HL-60/S4 treated with retinoic acid at 250 ng/mL for 4 days and 3 days (cell line): ENCODE data around the gene ANAPC4.
"Not testable (repeated sequence)": the region's sequence is repeated elsewhere in the genome, so short reads cannot be mapped to it uniquely, and the experiment has no call there.

Source experiments
- in situ Hi-C: fragments of 300-500 bp; cut with MboI; formaldehyde crosslinking; loops from 2 replicates; pipeline ENCODE4 v1.7.0; 2022; ENCODE audit warnings: low sequenced_read_pairs

The ANAPC4 gene

DNA sequence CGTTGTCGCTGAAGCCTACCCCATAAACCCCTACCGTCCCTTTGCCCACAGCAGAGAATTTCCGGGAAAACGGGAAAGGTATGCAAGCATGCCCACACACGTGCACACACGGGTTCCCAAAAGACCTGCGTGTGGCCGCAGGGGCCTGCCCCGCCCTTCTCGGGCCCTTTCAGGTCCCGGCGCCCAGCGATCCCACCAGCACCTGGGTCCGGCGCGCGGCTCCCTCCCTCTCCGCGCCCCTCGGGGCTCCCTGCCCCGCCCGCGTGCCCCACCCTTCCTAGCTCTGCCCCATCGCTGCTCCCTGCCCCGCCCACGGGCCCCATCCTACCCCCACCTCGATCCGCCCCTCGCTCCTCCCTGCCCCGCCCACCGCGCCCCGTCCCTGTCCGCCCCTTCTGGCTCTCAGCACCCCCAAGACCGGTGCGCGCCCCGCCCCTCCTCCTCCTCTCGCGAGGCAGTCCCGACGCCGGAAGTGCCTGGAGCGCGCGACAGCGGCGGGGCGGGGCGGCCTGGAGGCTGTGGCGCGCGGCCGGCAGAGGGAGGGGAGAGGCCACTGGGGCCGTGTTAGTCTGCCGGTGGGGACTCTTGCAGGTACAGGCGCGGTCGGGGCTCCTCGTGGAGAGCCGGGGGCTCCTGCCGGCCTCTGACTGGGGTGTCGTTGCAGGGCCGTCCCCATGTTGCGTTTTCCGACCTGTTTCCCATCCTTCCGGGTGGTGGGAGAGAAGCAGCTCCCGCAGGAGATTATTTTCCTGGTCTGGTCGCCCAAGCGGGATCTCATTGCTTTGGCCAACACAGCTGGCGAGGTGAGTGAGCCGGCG, at the start of gene ANAPC4:
Gene ANAPC4 (plus strand): TSS at position 510 of the 818 bp plus-strand sequence. CDS start 165 bp downstream, at position 675.
- in situ Hi-C loops: no loop called here

DNA sequence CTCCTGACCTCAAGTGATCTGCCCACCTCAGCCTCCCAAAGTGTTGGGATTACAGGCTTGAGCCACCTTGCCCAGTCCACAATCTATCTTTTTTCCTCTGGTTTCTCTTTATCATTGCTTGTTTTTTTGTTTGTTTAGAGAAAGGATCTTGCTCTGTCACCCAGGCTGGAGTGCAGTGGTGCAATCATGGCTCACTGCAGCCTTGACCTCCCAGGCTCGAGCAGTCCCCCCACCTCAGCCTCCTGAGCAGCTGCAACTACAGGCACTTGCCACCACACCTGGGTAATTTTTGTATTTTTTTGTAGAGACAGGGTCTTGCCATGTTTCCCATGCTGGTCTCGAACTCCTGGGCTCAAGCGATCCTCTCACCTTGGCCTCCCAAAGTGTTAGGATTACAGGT, 48.6 kb upstream of the ANAPC4 start:
- in situ Hi-C loops: not testable (repeated sequence)

DNA sequence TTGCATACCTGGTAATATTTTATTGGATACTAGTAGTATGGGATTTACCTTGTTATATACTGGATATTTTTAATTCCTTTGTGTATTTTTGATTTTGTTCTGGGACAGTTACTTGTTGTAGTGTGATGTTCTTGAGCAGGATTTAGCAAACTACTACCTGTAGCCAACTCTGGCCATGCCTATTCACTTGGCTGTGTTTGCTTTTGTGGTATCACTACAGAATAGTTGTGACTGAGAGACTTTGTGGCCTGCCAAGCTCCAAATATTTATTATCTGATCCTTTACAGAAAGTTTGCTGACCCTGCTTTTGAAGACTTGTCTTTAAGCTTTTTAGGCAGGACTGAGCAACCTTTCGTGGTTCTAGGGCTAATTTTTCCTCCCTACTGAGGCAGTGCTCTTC, 46.7 kb upstream of the ANAPC4 start:
- in situ Hi-C loops: no loop called here

DNA sequence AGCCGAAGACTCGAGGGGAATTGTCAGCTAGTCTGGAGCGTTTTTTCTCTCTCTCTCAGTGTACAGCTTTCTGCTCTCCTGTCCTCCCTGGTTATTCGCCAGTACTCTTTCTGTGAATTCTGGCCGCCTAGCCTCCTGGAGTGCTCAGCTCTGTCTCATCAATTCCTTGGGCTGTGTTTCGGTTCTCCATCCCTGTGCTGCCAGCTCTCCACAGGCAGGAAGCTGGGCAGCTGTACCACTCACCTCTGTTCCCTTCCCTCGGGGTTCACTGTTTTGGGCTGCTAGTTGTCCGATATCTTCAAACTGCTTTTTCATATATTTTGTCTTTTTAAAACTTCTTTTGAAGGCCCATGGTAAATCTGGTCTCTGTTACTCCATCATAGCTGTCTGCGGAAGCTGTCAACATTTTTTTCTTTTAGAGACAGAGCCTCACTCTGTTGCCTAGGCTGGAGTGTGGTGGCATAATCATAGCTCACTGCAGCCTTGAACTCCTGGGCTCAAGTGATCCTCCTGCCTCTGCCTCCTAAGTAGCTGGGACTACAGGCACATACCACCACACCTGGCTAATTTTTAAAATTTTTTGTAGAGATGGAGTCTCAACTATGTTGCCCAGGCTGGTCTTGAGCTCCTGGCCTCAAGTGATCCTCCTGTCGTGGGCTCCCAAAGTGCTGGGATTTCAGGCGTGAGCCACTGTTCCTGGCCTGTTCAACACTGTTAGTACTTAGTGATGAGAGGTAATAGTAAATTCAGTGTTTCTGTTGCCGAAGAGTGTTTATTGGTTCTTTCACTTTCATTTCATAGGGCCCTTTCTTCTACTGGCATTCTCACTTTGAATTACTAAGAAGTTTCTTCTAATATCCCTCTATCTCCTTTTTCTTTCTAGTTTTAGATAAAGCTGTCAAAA, 45.9 kb upstream of the ANAPC4 start:
- in situ Hi-C loops: no loop called here

DNA sequence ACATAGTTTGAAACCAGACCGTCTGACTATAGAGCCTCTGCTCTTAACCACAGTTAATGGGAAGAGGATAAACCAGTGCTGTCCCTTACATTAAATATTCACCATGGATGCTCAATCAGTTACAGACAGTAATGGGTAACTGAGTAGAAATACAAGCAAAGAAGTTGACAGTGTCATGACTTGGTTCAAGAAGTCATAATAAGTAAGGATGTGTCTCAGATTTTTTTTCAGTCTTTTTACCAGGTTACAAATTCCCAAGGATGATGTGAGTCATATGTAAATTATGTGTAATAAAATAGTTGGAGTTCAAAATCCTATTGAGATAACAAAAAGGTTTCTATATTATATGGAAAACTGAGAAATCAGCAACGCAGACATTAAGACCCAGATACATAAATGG, 33.4 kb upstream of the ANAPC4 start:
- in situ Hi-C loops: no loop called here

DNA sequence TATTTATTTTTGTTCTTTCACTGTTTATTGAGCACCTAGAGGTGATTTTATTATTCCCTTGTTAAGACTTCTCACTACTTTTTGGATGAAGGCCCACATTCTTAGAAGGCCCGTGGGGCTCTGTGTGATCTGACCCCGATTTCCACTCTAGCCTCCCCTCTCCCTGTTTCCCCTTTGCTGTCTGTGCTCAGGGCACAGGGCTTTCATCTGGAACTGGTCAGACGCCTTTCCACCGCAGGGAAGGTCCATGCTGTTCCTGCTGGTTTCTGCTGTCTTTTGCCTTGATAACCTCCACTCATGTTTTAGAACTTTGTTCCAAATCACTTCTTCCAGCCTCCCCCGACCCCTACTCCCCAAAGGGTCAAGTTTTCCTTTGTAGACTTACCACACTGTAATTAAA, 31.3 kb upstream of the ANAPC4 start:
- in situ Hi-C loops: no loop called here

DNA sequence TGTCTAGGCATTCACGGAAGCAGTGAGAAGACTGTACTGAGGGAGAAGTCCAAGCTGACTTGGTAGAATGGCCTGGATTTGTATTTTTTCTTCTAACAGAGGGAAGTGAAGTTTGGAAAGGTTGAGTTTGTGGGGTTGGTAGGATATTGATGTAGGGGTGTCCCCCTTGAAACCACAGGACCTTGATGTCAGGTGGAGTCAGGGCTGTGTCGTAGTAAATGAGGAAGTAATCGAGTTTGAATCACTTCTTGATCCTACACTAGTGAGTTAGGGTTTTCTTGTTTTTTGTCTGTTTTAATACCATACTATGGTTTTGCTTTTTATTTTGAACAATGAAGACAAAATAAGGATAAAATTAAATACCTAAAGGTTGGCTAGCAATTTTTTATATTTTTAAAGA, 30.1 kb upstream of the ANAPC4 start:
- in situ Hi-C loops: no loop called here

GRCh38 chr4:25347473-25347872, 29.6 kb upstream of the ANAPC4 start:
- in situ Hi-C loops: no loop called here

- in situ Hi-C loops: no loop called here
Measured at GRCh38 chr4:25347971-25348370, 29.1 kb upstream of the ANAPC4 start.

- in situ Hi-C loops: loop anchor here (25.0 kb wide), 1 partner anchor 338 kb away; no protein-coding TSS in a partner anchor
Measured at GRCh38 chr4:25350561-25350960, 26.5 kb upstream of the ANAPC4 start.

- in situ Hi-C loops: loop anchor here (25.0 kb wide), 1 partner anchor 340 kb away; no protein-coding TSS in a partner anchor
Measured at GRCh38 chr4:25351777-25352416, 25.2 kb upstream of the ANAPC4 start.

- in situ Hi-C loops: loop anchor here (25.0 kb wide), 1 partner anchor 344 kb away; no protein-coding TSS in a partner anchor
Measured at GRCh38 chr4:25356068-25356467, 21.0 kb upstream of the ANAPC4 start.

GRCh38 chr4:25358515-25359275, 18.4 kb upstream of the ANAPC4 start:
- in situ Hi-C loops: loop anchor here (25.0 kb wide), 1 partner anchor 346 kb away; no protein-coding TSS in a partner anchor

- in situ Hi-C loops: loop anchor here (25.0 kb wide), 1 partner anchor 349 kb away; no protein-coding TSS in a partner anchor
Measured at GRCh38 chr4:25361253-25361652, 15.8 kb upstream of the ANAPC4 start.

DNA sequence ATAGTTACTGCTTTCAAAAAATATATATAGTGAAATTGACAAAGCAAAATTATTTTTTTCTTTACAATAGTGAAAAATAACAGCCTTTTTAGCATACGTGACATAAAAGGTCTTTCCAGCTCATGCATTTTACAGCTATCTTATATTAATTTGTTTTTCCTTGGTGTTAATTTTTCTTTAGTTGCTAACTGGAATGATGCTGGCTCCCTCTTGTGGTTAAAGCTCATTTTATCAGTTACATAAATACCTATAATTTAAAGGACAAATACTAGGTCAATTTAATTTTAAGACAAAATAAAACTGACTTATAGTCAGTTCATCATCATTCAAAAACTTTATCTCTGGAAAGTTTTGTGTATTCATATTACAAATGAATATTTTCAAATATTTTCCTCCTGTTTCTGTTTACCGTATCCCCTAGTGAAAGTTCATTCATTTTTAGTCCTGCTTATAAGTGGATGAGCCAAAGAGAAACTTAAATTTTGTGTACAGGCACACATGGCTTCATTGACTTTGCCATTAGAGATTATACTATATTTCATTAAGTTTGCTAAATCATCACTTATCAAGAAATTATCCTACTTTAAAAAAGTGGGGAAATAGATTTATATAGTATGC, 9.9 kb upstream of the ANAPC4 start:
- in situ Hi-C loops: loop anchor here (25.0 kb wide), 1 partner anchor 355 kb away; no protein-coding TSS in a partner anchor

DNA sequence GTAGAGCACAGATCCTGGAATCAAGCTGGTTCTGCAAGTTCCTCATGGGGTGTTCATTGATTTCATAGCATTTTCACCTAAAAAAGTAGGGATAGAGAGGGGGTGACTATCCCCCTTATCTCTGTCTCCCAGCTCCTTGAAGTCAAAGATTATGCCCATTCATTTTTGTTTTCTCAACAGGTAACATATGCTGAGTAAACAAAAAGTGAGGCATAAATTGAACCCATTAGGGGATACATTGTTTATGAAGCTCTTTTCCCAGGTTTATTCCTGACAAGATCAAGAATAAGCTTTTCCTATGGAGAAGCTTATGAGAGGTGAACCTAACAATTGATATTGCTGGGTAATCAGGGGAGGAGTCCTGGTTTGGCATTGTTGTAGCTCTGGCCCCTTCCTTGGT, 9.2 kb upstream of the ANAPC4 start:
- in situ Hi-C loops: loop anchor here (25.0 kb wide), 1 partner anchor 356 kb away; no protein-coding TSS in a partner anchor

GRCh38 chr4:25368315-25368714, 8.7 kb upstream of the ANAPC4 start:
- in situ Hi-C loops: loop anchor here (25.0 kb wide), 1 partner anchor 356 kb away; no protein-coding TSS in a partner anchor

- in situ Hi-C loops: loop anchor here (25.0 kb wide), 1 partner anchor 358 kb away; no protein-coding TSS in a partner anchor
Measured at GRCh38 chr4:25370242-25370641, 6.8 kb upstream of the ANAPC4 start.

GRCh38 chr4:25372549-25372948, 4.5 kb upstream of the ANAPC4 start:
- in situ Hi-C loops: loop anchor here (25.0 kb wide), 1 partner anchor 360 kb away; no protein-coding TSS in a partner anchor
